Endothelial cell of umbilical vein (primary cell): ENCODE data around the gene CREBL2. TPM values are rescaled to one million over a fixed set of nuclear protein-coding genes. Genes with fewer than 3 reads are reported as not detected.

Experiments used
- BruUV-seq: library from RNA; stranded (reverse); fragments of 400-500 nt; replicated peaks from 2 replicates; lab custom pipeline; 2021; lab: Mats Ljungman, UMichigan
- CTCF ChIA-PET: fragments of 300-600, 350-600 bp; sonication (Branson Sonifier 250); formaldehyde crosslinking; loops from one replicate; lab custom pipeline; 2021; ENCODE audit warnings: antibody characterized with exemption, inconsistent platforms; lab: Charles Lee
- POLR2A ChIA-PET: fragments of 300-600, 350-600 bp; sonication (Branson Sonifier 250); formaldehyde crosslinking; loops from one replicate; lab custom pipeline; 2021; ENCODE audit warnings: antibody characterized with exemption, inconsistent platforms; lab: Charles Lee
- DNase-seq: peaks from one replicate; pipeline ENCODE4 v3.0.0-alpha.2; 2011; ENCODE audit warnings: low read depth, low spot score
- FAIRE-seq: peaks from 2 replicates; lab custom pipeline; 2011; peaks lifted over from hg19 to GRCh38; lab: Jason Lieb, UNC
- H2AFZ ChIP-seq: 2 replicates; pipeline ENCODE4 v1.6.0; 2012; ENCODE audit warnings: low read depth, low read length, control low read depth, inconsistent platforms
- H3K27ac ChIP-seq: 2 replicates; pipeline ENCODE4 v1.5.1; 2011; ENCODE audit warnings: low read depth, mild to moderate bottlenecking, control low read depth, low read length, moderate library complexity; ENCODE audit not compliant: insufficient read depth
- H3K27me3 ChIP-seq, 2 experiments: 2 replicates each; pipeline versions ENCODE4 v1.6.0 to v1.6.1; 2011; ENCODE audit warnings: low read length in 2 of 2, mixed read lengths in 1 of 2; ENCODE audit not compliant: control insufficient read depth in 2 of 2, insufficient read depth in 2 of 2
- H3K36me3 ChIP-seq, 2 experiments: 2 replicates in 1 of 2; 3 replicates in 1 of 2; pipeline ENCODE4 v1.5.1; 2011; ENCODE audit warnings: low read length in 2 of 2, mild to moderate bottlenecking in 1 of 2, moderate library complexity in 1 of 2; ENCODE audit not compliant: control insufficient read depth in 2 of 2, insufficient read depth in 2 of 2; ENCODE audit errors: extremely low read depth in 1 of 2
- H3K4me1 ChIP-seq: 3 replicates; pipeline ENCODE4 v1.5.1; 2011; ENCODE audit warnings: mild to moderate bottlenecking, low read length; ENCODE audit not compliant: control insufficient read depth, insufficient read depth; ENCODE audit errors: extremely low read depth
- H3K4me2 ChIP-seq: 2 replicates; pipeline ENCODE4 v1.6.1; 2011; ENCODE audit warnings: low read length, control low read depth, mixed read lengths; ENCODE audit not compliant: insufficient read depth
- H3K4me3 ChIP-seq, 3 experiments: fragments of 200-600 bp in 1 of 3; sonication (generic), shearing (Covaris generic) in 1 of 3; replicated peaks in 1 of 3; 2 replicates each; pipeline ENCODE4 v1.5.1; 2011 to 2016; ENCODE audit warnings: control low read depth in 3 of 3, low read length in 3 of 3, mild to moderate bottlenecking in 2 of 3, inconsistent platforms in 1 of 3, low read depth in 1 of 3, moderate library complexity in 1 of 3; ENCODE audit not compliant: insufficient read depth in 1 of 3
- H3K79me2 ChIP-seq: 2 replicates; pipeline ENCODE4 v1.6.0; 2012; ENCODE audit warnings: low read length, inconsistent platforms; ENCODE audit not compliant: control insufficient read depth, insufficient read depth
- H3K9ac ChIP-seq: replicated peaks from 2 replicates; pipeline ENCODE3; 2011; ENCODE audit warnings: low read length, control low read depth; ENCODE audit not compliant: insufficient read depth; ENCODE audit errors: extremely low read depth
- H3K9me1 ChIP-seq: replicated peaks from 3 replicates; pipeline ENCODE4 v1.6.0; 2011; ENCODE audit warnings: mild to moderate bottlenecking, low read length; ENCODE audit not compliant: control insufficient read depth, insufficient read depth; ENCODE audit errors: extremely low read depth
- H3K9me3 ChIP-seq: replicated peaks from 2 replicates; pipeline ENCODE4 v1.5.1; 2012; ENCODE audit warnings: low read length, inconsistent platforms; ENCODE audit not compliant: control insufficient read depth, insufficient read depth
- H4K20me1 ChIP-seq: replicated peaks from 2 replicates; pipeline ENCODE3; 2011; ENCODE audit warnings: mild to moderate bottlenecking, low read length; ENCODE audit not compliant: control insufficient read depth, insufficient read depth; ENCODE audit errors: extremely low read depth
- EZH2 ChIP-seq: IDR thresholded peaks from 2 replicates; pipeline ENCODE4 v1.6.1; 2012; ENCODE audit warnings: borderline replicate concordance, low read depth, mild to moderate bottlenecking, moderate library complexity, low read length, inconsistent platforms; ENCODE audit not compliant: severe bottlenecking
- FOS ChIP-seq: IDR thresholded peaks from 2 replicates; pipeline ENCODE4 v1.6.1; 2011; ENCODE audit warnings: mild to moderate bottlenecking, low read length, moderate library complexity, borderline replicate concordance; ENCODE audit not compliant: insufficient read depth
- GATA2 ChIP-seq: IDR thresholded peaks from 2 replicates; pipeline ENCODE4 v1.7.0; 2011; ENCODE audit warnings: low read depth, mild to moderate bottlenecking, moderate library complexity, mixed read lengths, low read length; ENCODE audit not compliant: insufficient read length, insufficient read depth
- JUN ChIP-seq: IDR thresholded peaks from 2 replicates; pipeline ENCODE4 v1.6.1; 2011; ENCODE audit warnings: borderline replicate concordance, low read depth; ENCODE audit not compliant: insufficient read length, insufficient read depth
- MAX ChIP-seq: IDR thresholded peaks from 2 replicates; pipeline ENCODE4 v1.6.1; 2011; ENCODE audit not compliant: insufficient read depth, insufficient read length
- MYC ChIP-seq: IDR thresholded peaks from one replicate; pipeline ENCODE4 v1.6.1; 2011; ENCODE audit warnings: mild to moderate bottlenecking, low read depth, low read length
- POLR2A ChIP-seq: IDR thresholded peaks from 2 replicates; pipeline ENCODE4 v1.6.1; 2012; ENCODE audit warnings: low read depth, mild to moderate bottlenecking, control low read depth, low read length
- POLR2AphosphoS5 ChIP-seq: IDR thresholded peaks from 2 replicates; pipeline ENCODE4 v1.6.1; 2012; ENCODE audit warnings: low read depth, mild to moderate bottlenecking, control low read depth, low read length, moderate library complexity; ENCODE audit not compliant: insufficient read depth
- dilution Hi-C: fragments of 300-500 bp; cut with MboI; formaldehyde crosslinking; loops from one replicate; pipeline ENCODE4 v1.15.0; 2019; ENCODE audit warnings: low sequenced_read_pairs; ENCODE audit not compliant: extremely low pct_ligation_motif_present
- intact Hi-C: fragments of 100-400 bp; cut with micrococcal nuclease; formaldehyde crosslinking; loops from one replicate; pipeline ENCODE4 v1.10.0; 2022
- polyA plus RNA-seq, 4 experiments: library from polyadenylated mRNA; depleted of rRNA in 3 of 4; stranded (reverse) in 3 of 4; unstranded in 1 of 4; fragments of >200 nt; gene quantifications; 2 replicates each; pipeline versions ENCODE4 v1.2.1 to v1.2.3, GENCODE V29; 2011 to 2012; ENCODE audit warnings: missing spikeins in 1 of 4
- total RNA-seq: library from RNA; stranded (reverse); gene quantifications from 2 replicates; pipeline ENCODE4 v1.2.3, GENCODE V29; 2021
- TF ChIP-seq, protein P1 (sequence below), 2 donors: IDR thresholded peaks; 1 replicate in 1 of 2; 2 replicates in 1 of 2; pipeline ENCODE4 v1.5.1; 2011; ENCODE audit warnings: low read length in 2 of 2, mild to moderate bottlenecking in 2 of 2, moderate library complexity in 2 of 2, control low read depth in 1 of 2, inconsistent platforms in 1 of 2, low read depth in 1 of 2; ENCODE audit not compliant: insufficient read depth in 1 of 2; ENCODE audit errors: extremely low read depth in 1 of 2

CREBL2 gene
- total and polyA plus RNA-seq, 2 donors (not counting 3 experiments of a cell fraction or from before 2014, with no cell fraction given): 10.5 to 19.4 TPM

- H2AFZ ChIP-seq: peak overlapping the region; percentile 75
- peaks cover 20% of the 10 kb centered on the region for H3K79me2 ChIP-seq
- peak overlapping the region; percentile 86 for H3K9ac ChIP-seq
- H3K27me3 ChIP-seq: peaks cover 0 to 2% of the 10 kb centered on the region in 2 experiments
- peak overlapping the region; percentile 10 for H3K4me2 ChIP-seq
- peak; percentile 29 for DNase-seq
- no TSS peak for BruUV-seq
- H3K36me3 ChIP-seq: no peaks in the 10 kb centered on the region
- dilution Hi-C loops (no loop called here), intact Hi-C loops (loop anchor here (1.0 to 5.0 kb wide), 7 partner anchors 49 to 480 kb away; partner anchors contain the start of genes CDKN1B and CREBL2)
- H3K27ac ChIP-seq: peak overlapping the region; percentile 77
- H3K9me3 ChIP-seq: no peaks in the 10 kb centered on the region
- no peaks in the 10 kb centered on the region for H4K20me1 ChIP-seq
- FAIRE-seq: no peak
- peaks cover 21% of the 10 kb centered on the region for H3K4me1 ChIP-seq
- no peaks in the 10 kb centered on the region for H3K9me1 ChIP-seq
- peak overlapping the region; percentile 39 to 95 (median 89) for H3K4me3 ChIP-seq
- TF ChIP-seq GATA2 (no peak), MYC (no peak), MAX (no peak)
- POLR2A ChIA-PET: no interaction called here
- CTCF ChIA-PET: interaction anchor here (0.6 to 2.7 kb wide), 4 partner anchors 9 to 185 kb away, joined by 3 to 71 read pairs (median 4); no protein-coding TSS in a partner anchor
These were observed 49.6 kb upstream of the CREBL2 start for GRCh38 chr12:12562016-12562483.

GRCh38 chr12:12562585-12563261, 49.0 kb upstream of the CREBL2 start, which contains the start of gene DUSP16:
Gene DUSP16 (minus strand): TSS chr12:12562863. CDS start chr12:12521098, 41,765 bp downstream.
- Histone ChIP-seq H3K9me1 (no peaks in the 10 kb centered on the region), H2AFZ (peak within 1 kb of the TSS; percentile 75), H3K4me1 (peaks cover 21% of the 10 kb centered on the region), H4K20me1 (no peaks in the 10 kb centered on the region), H3K27ac (peak within 1 kb of the TSS; percentile 77), H3K4me2 (peak within 1 kb of the TSS; percentile 100), H3K36me3 (no peaks in the 10 kb centered on the region), H3K79me2 (peaks cover 20% of the 10 kb centered on the region), H3K27me3 (peaks cover 0 to 6% of the 10 kb centered on the region in 2 experiments), H3K9ac (peak within 1 kb of the TSS; percentile 86), H3K4me3 (peak within 1 kb of the TSS; percentile 39 to 95 (median 89)), H3K9me3 (no peaks in the 10 kb centered on the region)
- BruUV-seq: TSS peak; percentile 24
- no peak for TF ChIP-seq EZH2
- TF ChIP-seq, protein P1, sequence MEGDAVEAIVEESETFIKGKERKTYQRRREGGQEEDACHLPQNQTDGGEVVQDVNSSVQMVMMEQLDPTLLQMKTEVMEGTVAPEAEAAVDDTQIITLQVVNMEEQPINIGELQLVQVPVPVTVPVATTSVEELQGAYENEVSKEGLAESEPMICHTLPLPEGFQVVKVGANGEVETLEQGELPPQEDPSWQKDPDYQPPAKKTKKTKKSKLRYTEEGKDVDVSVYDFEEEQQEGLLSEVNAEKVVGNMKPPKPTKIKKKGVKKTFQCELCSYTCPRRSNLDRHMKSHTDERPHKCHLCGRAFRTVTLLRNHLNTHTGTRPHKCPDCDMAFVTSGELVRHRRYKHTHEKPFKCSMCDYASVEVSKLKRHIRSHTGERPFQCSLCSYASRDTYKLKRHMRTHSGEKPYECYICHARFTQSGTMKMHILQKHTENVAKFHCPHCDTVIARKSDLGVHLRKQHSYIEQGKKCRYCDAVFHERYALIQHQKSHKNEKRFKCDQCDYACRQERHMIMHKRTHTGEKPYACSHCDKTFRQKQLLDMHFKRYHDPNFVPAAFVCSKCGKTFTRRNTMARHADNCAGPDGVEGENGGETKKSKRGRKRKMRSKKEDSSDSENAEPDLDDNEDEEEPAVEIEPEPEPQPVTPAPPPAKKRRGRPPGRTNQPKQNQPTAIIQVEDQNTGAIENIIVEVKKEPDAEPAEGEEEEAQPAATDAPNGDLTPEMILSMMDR (IDR thresholded peaks at IDR 0.05; ENCODE audit: extremely low read depth in 1 of 2, insufficient read depth in 1 of 2, low read depth in 1 of 2, low read length in 2 of 2): no peak
- TF ChIP-seq MAX: no peak
- peak; percentile 56 for TF ChIP-seq POLR2A
- TF ChIP-seq JUN: peak; percentile 78
- no peak for TF ChIP-seq MYC
- peak; percentile 89 for TF ChIP-seq POLR2AphosphoS5
- no peak for TF ChIP-seq FOS
- ChIA-PET POLR2A (no interaction called here), CTCF (interaction anchor here (0.6 to 2.7 kb wide), 19 partner anchors 8 to 205 kb away, joined by 3 to 71 read pairs (median 5); no protein-coding TSS in a partner anchor)
- intact Hi-C loops: loop anchor here (1.0 to 5.0 kb wide), 7 partner anchors 49 to 480 kb away; partner anchors contain the start of genes CDKN1B and CREBL2
- FAIRE-seq (peak; percentile 93), DNase-seq (peak; percentile 95)
- dilution Hi-C loops: no loop called here
